Spinal cord (tissue), 10 donors: ENCODE results near the gene MSLN. TPM values are rescaled to one million over a fixed set of nuclear protein-coding genes. Genes with fewer than 3 reads are reported as not detected.

ENCODE experiments used
- DNase-seq, 6 donors: peaks; one replicate each; pipeline versions ENCODE4 v3.0.0 to v3.0.0-alpha.2; 2013 to 2015; ENCODE audit warnings: low spot score in 6 of 6, low read depth in 4 of 6
- H3K27ac ChIP-seq: one replicate; pipeline ENCODE4 v1.5.1; 2013; ENCODE audit warnings: low read depth, low read length, control low read depth
- H3K27me3 ChIP-seq: one replicate; pipeline ENCODE4 v1.6.1; 2013; ENCODE audit warnings: low read length; ENCODE audit not compliant: control insufficient read depth, insufficient read depth
- H3K36me3 ChIP-seq: one replicate; pipeline ENCODE4 v1.6.1; 2013; ENCODE audit warnings: low read length; ENCODE audit not compliant: control insufficient read depth, insufficient read depth
- H3K4me1 ChIP-seq: one replicate; pipeline ENCODE4 v1.6.1; 2013; ENCODE audit warnings: low read length; ENCODE audit not compliant: control insufficient read depth, insufficient read depth
- H3K4me3 ChIP-seq: one replicate; pipeline ENCODE4 v1.5.1; 2013; ENCODE audit warnings: low read depth, low read length, control low read depth
- H3K9me3 ChIP-seq: one replicate; pipeline ENCODE4 v1.6.1; 2013; ENCODE audit warnings: low read length; ENCODE audit not compliant: control insufficient read depth, insufficient read depth
- WGBS: methylation state at CpG from one replicate; pipeline ENCODE4 v1.1.5; 2013; ENCODE audit warnings: missing lambda C conversion rate; ENCODE audit not compliant: insufficient coverage; 5-methylcytosine and 5-hydroxymethylcytosine counted together
- polyA plus RNA-seq, 2 donors: library from polyadenylated mRNA; unstranded; fragments of 120-200 nt; gene quantifications; one replicate each; pipeline ENCODE4 v1.2.1, GENCODE V29; 2013; ENCODE audit not compliant: insufficient read length in 2 of 2
- total RNA-seq, 2 donors: library from RNA; depleted of rRNA in 1 of 2; stranded (reverse); fragments of 120-200 nt in 1 of 2; fragments of >200 nt in 1 of 2; gene quantifications; one replicate each; pipeline versions ENCODE4 v1.2.3 to v1.2.4, GENCODE V29; 2013 to 2014
- donor health status: healthy.

Gene MSLN
- total and polyA plus RNA-seq, 4 donors = 0.24 to 0.83 (median 0.48) TPM

DNA sequence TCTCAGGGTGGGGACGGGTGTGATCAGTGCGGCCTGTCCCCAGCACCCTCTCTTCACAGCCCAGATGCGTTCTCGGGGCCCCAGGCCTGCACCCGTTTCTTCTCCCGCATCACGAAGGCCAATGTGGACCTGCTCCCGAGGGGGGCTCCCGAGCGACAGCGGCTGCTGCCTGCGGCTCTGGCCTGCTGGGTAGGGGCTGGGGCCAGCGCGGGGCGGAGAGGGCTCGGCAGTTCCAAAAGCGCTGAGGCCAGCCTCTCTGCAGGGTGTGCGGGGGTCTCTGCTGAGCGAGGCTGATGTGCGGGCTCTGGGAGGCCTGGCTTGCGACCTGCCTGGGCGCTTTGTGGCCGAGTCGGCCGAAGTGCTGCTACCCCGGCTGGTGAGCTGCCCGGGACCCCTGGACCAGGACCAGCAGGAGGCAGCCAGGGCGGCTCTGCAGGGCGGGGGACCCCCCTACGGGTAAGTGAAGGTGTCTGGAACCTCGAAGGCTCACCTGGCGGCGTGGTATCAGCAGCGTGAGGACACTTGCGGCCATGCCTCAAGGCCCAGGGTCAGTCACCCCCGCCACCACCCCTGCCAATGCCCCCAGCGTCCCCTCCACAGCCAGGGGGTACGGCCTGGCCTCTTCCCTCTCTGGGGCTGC lies 4.4 kb downstream of the MSLN start:
- Histone ChIP-seq H3K27ac (no peak overlapping the region), H3K9me3 (no peaks in the 10 kb centered on the region), H3K27me3 (no peaks in the 10 kb centered on the region), H3K36me3 (no peaks in the 10 kb centered on the region), H3K4me3 (no peak overlapping the region), H3K4me1 (no peaks in the 10 kb centered on the region)
- DNase-seq = no peak
- 88% methylated on average over 38 of the region's 38 CpGs for WGBS

DNA sequence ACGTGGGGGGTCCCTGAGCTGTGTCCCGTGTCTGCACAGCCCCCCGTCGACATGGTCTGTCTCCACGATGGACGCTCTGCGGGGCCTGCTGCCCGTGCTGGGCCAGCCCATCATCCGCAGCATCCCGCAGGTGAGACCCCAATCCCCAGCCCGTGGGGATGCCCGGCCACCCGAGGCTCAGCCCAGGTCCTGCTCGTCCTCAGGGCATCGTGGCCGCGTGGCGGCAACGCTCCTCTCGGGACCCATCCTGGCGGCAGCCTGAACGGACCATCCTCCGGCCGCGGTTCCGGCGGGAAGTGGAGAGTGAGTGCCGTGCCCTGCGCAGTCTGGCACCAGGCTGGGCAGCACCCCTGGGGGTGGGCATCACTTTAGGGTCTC lies 4.9 kb downstream of the MSLN start:
- Histone ChIP-seq H3K27me3 (no peaks in the 10 kb centered on the region), H3K9me3 (no peaks in the 10 kb centered on the region), H3K27ac (no peak overlapping the region), H3K4me1 (no peaks in the 10 kb centered on the region), H3K4me3 (no peak overlapping the region), H3K36me3 (no peaks in the 10 kb centered on the region)
- WGBS = 94% methylated on average over 27 of the region's 29 CpGs
- DNase-seq = no peak

DNA sequence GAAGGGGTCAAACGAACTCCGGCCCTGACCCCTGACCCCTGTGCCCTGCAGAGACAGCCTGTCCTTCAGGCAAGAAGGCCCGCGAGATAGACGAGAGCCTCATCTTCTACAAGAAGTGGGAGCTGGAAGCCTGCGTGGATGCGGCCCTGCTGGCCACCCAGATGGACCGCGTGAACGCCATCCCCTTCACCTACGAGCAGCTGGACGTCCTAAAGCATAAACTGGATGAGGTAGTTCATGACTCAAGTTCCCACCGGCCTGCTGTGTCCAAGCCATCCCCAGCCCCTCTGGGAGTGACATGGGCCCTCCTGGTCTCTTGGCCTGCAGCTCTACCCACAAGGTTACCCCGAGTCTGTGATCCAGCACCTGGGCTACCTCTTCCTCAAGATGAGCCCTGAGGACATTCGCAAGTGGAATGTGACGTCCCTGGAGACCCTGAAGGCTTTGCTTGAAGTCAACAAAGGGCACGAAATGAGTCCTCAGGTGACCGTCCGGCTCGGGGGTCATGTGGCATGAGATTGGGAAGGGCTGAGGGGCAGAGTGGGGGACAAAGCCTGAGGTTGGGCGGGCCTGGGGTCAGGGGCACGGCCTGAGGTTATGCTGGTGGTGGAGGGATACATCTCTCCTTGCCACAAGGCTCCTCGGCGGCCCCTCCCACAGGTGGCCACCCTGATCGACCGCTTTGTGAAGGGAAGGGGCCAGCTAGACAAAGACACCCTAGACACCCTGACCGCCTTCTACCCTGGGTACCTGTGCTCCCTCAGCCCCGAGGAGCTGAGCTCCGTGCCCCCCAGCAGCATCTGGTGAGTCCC lies 5.7 kb downstream of the MSLN start:
- DNase-seq = no peak
- Histone ChIP-seq H3K27me3 (no peaks in the 10 kb centered on the region), H3K9me3 (no peaks in the 10 kb centered on the region), H3K4me1 (no peaks in the 10 kb centered on the region), H3K36me3 (no peaks in the 10 kb centered on the region), H3K27ac (no peak overlapping the region), H3K4me3 (no peak overlapping the region)
- WGBS = 90% methylated on average over 28 of the region's 29 CpGs

DNA sequence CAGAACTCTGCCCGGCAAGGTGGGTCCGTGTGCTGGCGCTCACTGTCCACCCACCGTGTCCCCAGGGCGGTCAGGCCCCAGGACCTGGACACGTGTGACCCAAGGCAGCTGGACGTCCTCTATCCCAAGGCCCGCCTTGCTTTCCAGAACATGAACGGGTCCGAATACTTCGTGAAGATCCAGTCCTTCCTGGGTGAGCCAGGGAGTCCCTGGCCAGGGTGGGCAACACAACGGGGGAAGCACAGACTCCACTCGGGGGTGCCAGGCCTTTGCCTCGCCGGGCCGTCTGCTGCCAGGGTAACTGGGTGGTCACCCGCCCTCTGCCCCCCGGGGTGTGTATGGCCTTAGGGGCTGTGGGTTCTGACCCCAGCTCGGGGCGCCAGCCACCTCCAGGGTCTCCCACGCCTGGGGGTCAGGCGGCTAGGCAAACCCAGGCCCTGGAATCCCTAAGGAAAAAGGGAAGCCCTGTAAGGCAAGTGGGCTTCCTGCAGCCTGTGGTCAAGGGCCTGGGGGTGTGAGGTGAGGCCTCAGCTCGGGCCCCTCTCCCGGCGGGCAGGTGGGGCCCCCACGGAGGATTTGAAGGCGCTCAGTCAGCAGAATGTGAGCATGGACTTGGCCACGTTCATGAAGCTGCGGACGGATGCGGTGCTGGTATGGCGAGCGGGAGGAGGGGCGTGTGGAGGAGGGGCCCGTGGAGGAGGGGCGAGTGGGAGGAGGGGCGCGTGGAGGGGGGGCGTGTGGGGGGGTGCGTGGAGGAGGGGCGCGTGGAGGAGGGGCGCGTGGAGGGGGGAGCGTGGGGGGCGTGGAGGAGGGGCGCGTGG lies 6.5 kb downstream of the MSLN start:
- Histone ChIP-seq H3K27ac (no peak overlapping the region), H3K27me3 (no peaks in the 10 kb centered on the region), H3K9me3 (no peaks in the 10 kb centered on the region), H3K36me3 (no peaks in the 10 kb centered on the region), H3K4me1 (no peaks in the 10 kb centered on the region), H3K4me3 (no peak overlapping the region)
- no peak for DNase-seq
- 81% methylated on average over 24 of the region's 48 CpGs for WGBS

DNA sequence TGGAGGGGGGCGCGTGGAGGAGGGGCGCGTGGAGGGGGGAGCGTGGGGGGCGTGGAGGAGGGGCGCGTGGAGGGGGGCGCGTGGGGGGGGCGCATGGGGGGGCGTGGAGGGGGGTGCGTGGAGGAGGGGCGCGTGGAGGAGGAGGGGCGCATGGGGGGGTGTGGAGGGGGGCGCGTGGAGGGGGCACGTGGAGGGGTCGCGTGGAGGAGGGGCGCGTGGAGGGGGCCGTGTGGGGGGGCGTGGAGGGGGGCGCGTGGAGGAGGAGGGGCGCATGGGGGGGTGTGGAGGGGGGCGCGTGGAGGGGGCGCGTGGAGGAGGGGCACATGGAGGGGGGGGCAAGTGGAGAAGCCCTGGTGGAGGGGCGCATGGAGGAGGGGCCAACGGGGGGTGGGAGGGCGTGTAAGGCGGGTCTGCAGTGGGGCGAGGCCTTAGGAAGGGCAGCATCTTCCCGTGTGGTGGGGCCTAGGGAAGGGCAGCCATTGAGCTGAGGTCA lies 7.3 kb downstream of the MSLN start:
- Histone ChIP-seq H3K27me3 (no peaks in the 10 kb centered on the region), H3K4me1 (no peaks in the 10 kb centered on the region), H3K9me3 (no peaks in the 10 kb centered on the region), H3K27ac (no peak overlapping the region), H3K36me3 (no peaks in the 10 kb centered on the region), H3K4me3 (no peak overlapping the region)
- DNase-seq = no peak
- WGBS = 61% methylated on average over 6 of the region's 38 CpGs

DNA sequence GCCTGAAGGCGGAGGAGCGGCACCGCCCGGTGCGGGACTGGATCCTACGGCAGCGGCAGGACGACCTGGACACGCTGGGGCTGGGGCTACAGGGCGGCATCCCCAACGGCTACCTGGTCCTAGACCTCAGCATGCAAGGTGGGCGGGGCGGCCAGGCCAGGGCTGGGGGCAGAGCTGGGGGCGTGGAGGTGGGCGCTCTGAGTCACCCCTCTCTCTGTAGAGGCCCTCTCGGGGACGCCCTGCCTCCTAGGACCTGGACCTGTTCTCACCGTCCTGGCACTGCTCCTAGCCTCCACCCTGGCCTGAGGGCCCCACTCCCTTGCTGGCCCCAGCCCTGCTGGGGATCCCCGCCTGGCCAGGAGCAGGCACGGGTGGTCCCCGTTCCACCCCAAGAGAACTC lies 7.9 kb downstream of the MSLN start:
- Histone ChIP-seq H3K9me3 (no peaks in the 10 kb centered on the region), H3K4me1 (no peaks in the 10 kb centered on the region), H3K36me3 (no peaks in the 10 kb centered on the region), H3K4me3 (no peak overlapping the region), H3K27me3 (no peaks in the 10 kb centered on the region), H3K27ac (no peak overlapping the region)
- 85% methylated on average over 21 of the region's 21 CpGs for WGBS
- DNase-seq = no peak

DNA sequence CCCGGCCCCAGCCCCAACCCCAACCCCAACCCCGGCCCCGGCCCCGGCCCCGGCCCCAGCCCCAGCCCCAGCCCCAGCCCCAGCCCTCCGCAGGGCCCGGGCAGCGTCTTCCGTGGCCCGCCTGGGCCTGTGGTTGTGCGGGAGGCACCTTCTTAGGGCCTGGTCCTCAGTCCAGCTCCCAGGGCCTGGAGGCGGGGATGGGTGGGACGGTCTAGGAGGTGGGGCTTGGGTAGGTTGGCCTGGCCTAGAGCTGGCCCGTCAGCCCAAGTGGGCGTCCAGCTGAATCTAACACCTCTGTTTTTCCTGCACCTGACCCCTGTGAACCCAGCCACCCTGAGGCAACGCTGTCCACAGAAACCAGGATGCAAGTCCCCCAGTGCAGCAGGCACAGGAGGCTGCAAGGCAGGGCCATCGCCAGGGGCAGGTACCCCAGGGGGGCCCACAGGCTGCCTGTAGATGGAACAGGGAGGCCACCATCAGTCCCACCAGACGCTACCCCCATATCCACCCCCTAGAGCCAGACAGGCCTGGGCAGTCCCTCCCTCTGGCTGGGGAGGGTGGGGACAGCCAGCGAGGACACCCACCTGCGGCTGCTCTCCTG lies 8.8 kb downstream of the MSLN start:
- H3K27ac ChIP-seq = no peak overlapping the region
- no peaks in the 10 kb centered on the region for H3K36me3 ChIP-seq
- H3K27me3 ChIP-seq = no peaks in the 10 kb centered on the region

DNA sequence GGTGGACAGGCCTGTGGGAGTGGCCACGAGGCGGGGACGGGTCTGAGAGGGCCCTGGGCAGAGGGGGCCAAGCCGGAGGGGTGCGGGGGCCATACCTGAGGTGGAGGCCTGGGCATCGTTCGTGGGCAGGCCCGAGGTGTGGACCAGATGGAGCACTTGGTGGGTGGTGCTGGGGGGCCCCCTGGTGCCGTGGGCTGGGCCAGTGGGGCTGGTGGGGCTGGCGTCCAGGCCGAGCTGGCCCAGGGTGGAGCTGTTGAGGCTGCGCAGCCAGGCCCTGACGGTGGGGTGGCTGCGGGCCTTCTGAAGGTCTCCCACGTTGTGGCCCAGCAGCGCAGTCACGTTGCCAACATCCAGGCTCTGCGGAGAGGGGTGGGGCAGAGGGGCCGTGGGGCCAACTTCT lies 9.4 kb downstream of the MSLN start:
- Histone ChIP-seq H3K9me3 (no peaks in the 10 kb centered on the region), H3K4me3 (no peak overlapping the region), H3K36me3 (no peaks in the 10 kb centered on the region), H3K27ac (no peak overlapping the region), H3K27me3 (no peaks in the 10 kb centered on the region), H3K4me1 (no peaks in the 10 kb centered on the region)
- 77% methylated on average over 19 of the region's 19 CpGs for WGBS
- no peak for DNase-seq

More for the DNA sequence above, 8.8 kb downstream of the MSLN start:
- Histone ChIP-seq H3K4me1 (no peaks in the 10 kb centered on the region), H3K9me3 (no peaks in the 10 kb centered on the region), H3K4me3 (no peak overlapping the region)
- no peak for DNase-seq
- WGBS = 79% methylated on average over 12 of the region's 20 CpGs

DNA sequence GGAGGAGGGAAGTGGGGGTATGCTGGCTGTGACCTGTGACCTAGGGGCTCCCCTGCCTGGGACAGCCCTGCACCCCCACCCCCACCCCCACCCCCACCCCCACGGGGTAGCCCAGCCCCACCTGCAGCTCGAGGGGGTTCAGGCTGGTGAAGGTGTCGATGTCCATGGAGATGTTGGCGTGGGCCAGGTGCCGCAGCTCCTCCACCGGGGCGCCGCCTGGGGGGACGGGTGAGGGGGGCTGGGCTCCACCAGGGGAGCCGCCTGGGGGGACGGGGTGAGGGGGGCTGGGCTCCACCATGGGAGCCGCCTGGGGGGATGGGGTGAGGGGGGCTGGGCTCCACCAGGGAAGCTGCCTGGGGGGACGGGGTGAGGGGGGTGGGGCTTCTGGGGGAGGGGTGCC lies 9.9 kb downstream of the MSLN start:
- no peaks in the 10 kb centered on the region for H3K36me3 ChIP-seq
- H3K9me3 ChIP-seq = no peaks in the 10 kb centered on the region
- H3K4me1 ChIP-seq = no peaks in the 10 kb centered on the region
- DNase-seq = no peak
- no CpG with 5 or more reads among the region's 13 CpGs for WGBS
- no peak overlapping the region for H3K4me3 ChIP-seq
- H3K27me3 ChIP-seq = no peaks in the 10 kb centered on the region
- H3K27ac ChIP-seq = no peak overlapping the region
